Measurements from ENCODE around the gene EDIL3. TPM values are rescaled to one million over a fixed set of nuclear protein-coding genes. Genes with fewer than 3 reads are reported as not detected.

EDIL3 gene
- total RNA-seq, 1 experiment from 2014 or later, result 0.32 TPM

- no peak overlapping the region for H2AFZ ChIP-seq (ENCODE audit: low read depth, low read length, poor library complexity, severe bottlenecking)
- no peaks in the 10 kb centered on the region for H3K79me2 ChIP-seq (ENCODE audit: insufficient read depth, low read length)
- no peaks in the 10 kb centered on the region for H3K9me3 ChIP-seq (ENCODE audit: control insufficient read depth in 1 of 2, insufficient read depth in 1 of 2, low read depth in 1 of 2, low read length in 2 of 2)
- no peak for ATAC-seq
- no peaks in the 10 kb centered on the region for H3K36me3 ChIP-seq (ENCODE audit: control insufficient read depth in 1 of 2, insufficient read depth in 2 of 2, low read length in 2 of 2)
- no peak overlapping the region for H3K4me3 ChIP-seq (replicated peaks in 1 of 2; ENCODE audit: low read depth in 1 of 2, low read length in 2 of 2)
- no peak overlapping the region for H3K27ac ChIP-seq (ENCODE audit: low read depth, low read length)
- H3K27me3 ChIP-seq (ENCODE audit: insufficient read depth, low read length), result no peaks in the 10 kb centered on the region
- no peak overlapping the region for H3K9ac ChIP-seq (ENCODE audit: low read length)
- POLR2A ChIA-PET, result no interaction called here
- TF ChIP-seq MAX (IDR thresholded peaks at IDR 0.05) (no peak), EZH2 (IDR thresholded peaks at IDR 0.05) (no peak), EGR1 (IDR thresholded peaks at IDR 0.05; ENCODE audit: low read depth) (no peak), TCF7L2 (IDR thresholded peaks at IDR 0.05; ENCODE audit: borderline replicate concordance, extremely low read depth, insufficient read depth, insufficient read length) (no peak), CEBPB (IDR thresholded peaks at IDR 0.05; ENCODE audit: low read depth) (no peak), ZNF274 (IDR thresholded peaks at IDR 0.05; ENCODE audit: low read depth, low read length) (no peak), EZH2phosphoT487 (IDR thresholded peaks at IDR 0.05; ENCODE audit: borderline replicate concordance) (no peak), ELF1 (IDR thresholded peaks at IDR 0.05; ENCODE audit: borderline replicate concordance, low read depth) (no peak), CTCF (IDR thresholded peaks at IDR 0.05 in 2 of 3, conservative IDR thresholded peaks at IDR 0.05 in 1 of 3; ENCODE audit: borderline replicate concordance in 1 of 3, insufficient read depth in 1 of 3, low read depth in 2 of 3, low read length in 2 of 3) (no peak)
- BruUV-seq (replicated peaks), result no TSS peak
- H3K9me2 ChIP-seq (ENCODE audit: insufficient read depth), result no peaks in the 10 kb centered on the region
- intact Hi-C loops (cut with micrococcal nuclease), result no loop called here
- H3K4me1 ChIP-seq (ENCODE audit: control insufficient read depth in 1 of 2, insufficient read depth in 2 of 2, low read length in 2 of 2), result peaks cover 3 to 5% of the 10 kb centered on the region in 2 experiments; a peak in 3 of 4 replicates
- RAD21 ChIA-PET (ENCODE audit: low non-redundant PET in 1 of 2, low total read pairs in 2 of 2, uncharacterized antibody in 2 of 2, unreplicated experiment in 2 of 2), result no interaction called here
- no peak for DNase-seq (ENCODE audit: low read depth, low spot score)
- H4K20me1 ChIP-seq (ENCODE audit: insufficient read depth), result no peaks in the 10 kb centered on the region
- no peak overlapping the region for H3K4me2 ChIP-seq (ENCODE audit: low read length)
- CTCF ChIA-PET, result no interaction called here
These were observed 462.0 kb downstream of the EDIL3 start for GRCh38 chr5:83922699-83923098.

Data from HCT116 (cell line).